ENCODE data around the gene ATG4C.
A peak's percentile ranks its signal among the peaks of the same experiment; 100 is the strongest.

ATG4C gene

DNA sequence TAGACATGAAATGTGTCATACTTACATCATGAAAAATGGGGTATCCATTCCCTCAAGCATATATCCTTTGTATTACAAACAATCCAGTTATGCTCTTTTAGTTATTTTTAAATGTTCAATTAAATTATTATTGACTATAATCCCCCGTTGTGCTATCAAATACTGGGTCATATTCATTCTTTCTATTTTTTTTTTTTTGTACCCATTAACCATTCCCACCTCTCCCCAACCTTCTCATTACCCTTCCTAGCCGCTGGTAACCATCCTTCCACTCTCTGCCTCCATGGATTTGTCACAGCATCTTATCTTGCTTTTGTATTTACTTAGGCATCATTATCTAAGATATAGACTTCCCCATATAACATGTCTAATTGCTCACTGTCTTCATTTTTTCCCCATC lies 15.8 kb downstream of the ATG4C start:
- Histone ChIP-seq H3K79me2 (ENCODE audit: insufficient read depth, low read length) (peaks cover 3% of the 10 kb centered on the region; the same call in 1 of the 2 replicates), H3K27me3 (ENCODE audit: insufficient read depth, low read length, poor library complexity, severe bottlenecking) (no peaks in the 10 kb centered on the region), H3K4me1 (ENCODE audit: insufficient read depth, low read length, poor library complexity, severe bottlenecking) (peaks cover 20% of the 10 kb centered on the region), H3K9me2 (replicated peaks; ENCODE audit: low read depth, low read length) (no peaks in the 10 kb centered on the region), H3K9ac (ENCODE audit: low read depth, low read length, poor library complexity, severe bottlenecking) (no peak overlapping the region), H3K9me3 (ENCODE audit: insufficient read depth, low read depth, low read length) (no peaks in the 10 kb centered on the region), H3F3A (ENCODE audit: low read depth) (no peaks in the 10 kb centered on the region), H3K36me3 (ENCODE audit: insufficient read depth, low read length) (no peaks in the 10 kb centered on the region), H2AFZ (ENCODE audit: low read length) (no peak overlapping the region), H4K20me1 (ENCODE audit: insufficient read depth, low read length, poor library complexity, severe bottlenecking) (peaks cover 4% of the 10 kb centered on the region), H3K4me3 (ENCODE audit: low read length, poor library complexity, severe bottlenecking) (no peak overlapping the region), H3K4me2 (ENCODE audit: low read depth, low read length, poor library complexity, severe bottlenecking) (no peak overlapping the region)
- TF ChIP-seq, protein P1, sequence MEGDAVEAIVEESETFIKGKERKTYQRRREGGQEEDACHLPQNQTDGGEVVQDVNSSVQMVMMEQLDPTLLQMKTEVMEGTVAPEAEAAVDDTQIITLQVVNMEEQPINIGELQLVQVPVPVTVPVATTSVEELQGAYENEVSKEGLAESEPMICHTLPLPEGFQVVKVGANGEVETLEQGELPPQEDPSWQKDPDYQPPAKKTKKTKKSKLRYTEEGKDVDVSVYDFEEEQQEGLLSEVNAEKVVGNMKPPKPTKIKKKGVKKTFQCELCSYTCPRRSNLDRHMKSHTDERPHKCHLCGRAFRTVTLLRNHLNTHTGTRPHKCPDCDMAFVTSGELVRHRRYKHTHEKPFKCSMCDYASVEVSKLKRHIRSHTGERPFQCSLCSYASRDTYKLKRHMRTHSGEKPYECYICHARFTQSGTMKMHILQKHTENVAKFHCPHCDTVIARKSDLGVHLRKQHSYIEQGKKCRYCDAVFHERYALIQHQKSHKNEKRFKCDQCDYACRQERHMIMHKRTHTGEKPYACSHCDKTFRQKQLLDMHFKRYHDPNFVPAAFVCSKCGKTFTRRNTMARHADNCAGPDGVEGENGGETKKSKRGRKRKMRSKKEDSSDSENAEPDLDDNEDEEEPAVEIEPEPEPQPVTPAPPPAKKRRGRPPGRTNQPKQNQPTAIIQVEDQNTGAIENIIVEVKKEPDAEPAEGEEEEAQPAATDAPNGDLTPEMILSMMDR (conservative IDR thresholded peaks at IDR 0.05; ENCODE audit: low read length), result no peak

DNA sequence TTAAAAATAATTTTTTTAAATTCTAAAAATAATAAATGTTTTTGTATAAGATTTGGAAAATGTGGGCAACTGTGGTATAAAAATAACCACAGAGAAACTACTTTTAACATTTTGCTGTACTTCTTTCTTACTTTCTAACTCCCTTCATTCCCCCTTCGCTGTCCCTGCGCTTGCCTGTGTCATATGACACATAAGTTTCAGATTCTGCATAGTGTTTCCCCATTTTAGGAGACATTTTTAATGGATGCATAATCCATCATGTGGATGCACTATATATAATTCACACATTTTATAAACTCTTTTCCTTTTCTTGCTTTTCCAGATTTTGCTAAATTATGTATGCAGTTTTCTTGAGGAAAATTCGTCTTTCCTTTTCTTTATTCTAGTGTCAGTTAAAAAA lies 16.3 kb downstream of the ATG4C start:
- Histone ChIP-seq H4K20me1 (ENCODE audit: insufficient read depth, low read length, poor library complexity, severe bottlenecking) (peaks cover 4% of the 10 kb centered on the region), H3K4me2 (ENCODE audit: low read depth, low read length, poor library complexity, severe bottlenecking) (peak overlapping the region; percentile 45), H3K36me3 (ENCODE audit: insufficient read depth, low read length) (no peaks in the 10 kb centered on the region), H3K9me2 (replicated peaks; ENCODE audit: low read depth, low read length) (no peaks in the 10 kb centered on the region), H3F3A (ENCODE audit: low read depth) (no peaks in the 10 kb centered on the region), H3K9ac (ENCODE audit: low read depth, low read length, poor library complexity, severe bottlenecking) (no peak overlapping the region), H3K79me2 (ENCODE audit: insufficient read depth, low read length) (0 out of 2 replicates have a peak, but pooled peaks cover 3% of the 10 kb centered on the region), H3K9me3 (ENCODE audit: insufficient read depth, low read depth, low read length) (no peaks in the 10 kb centered on the region), H3K4me3 (ENCODE audit: low read length, poor library complexity, severe bottlenecking) (peak overlapping the region; percentile 31), H3K4me1 (ENCODE audit: insufficient read depth, low read length, poor library complexity, severe bottlenecking) (peaks cover 18% of the 10 kb centered on the region), H3K27me3 (ENCODE audit: insufficient read depth, low read length, poor library complexity, severe bottlenecking) (no peaks in the 10 kb centered on the region), H2AFZ (ENCODE audit: low read length) (no peak overlapping the region)
- TF ChIP-seq, protein P1 (conservative IDR thresholded peaks at IDR 0.05; ENCODE audit: low read length), result no peak
- no peak for TF ChIP-seq EZH2phosphoT487 (IDR thresholded peaks at IDR 0.05; ENCODE audit: borderline replicate concordance)

DNA sequence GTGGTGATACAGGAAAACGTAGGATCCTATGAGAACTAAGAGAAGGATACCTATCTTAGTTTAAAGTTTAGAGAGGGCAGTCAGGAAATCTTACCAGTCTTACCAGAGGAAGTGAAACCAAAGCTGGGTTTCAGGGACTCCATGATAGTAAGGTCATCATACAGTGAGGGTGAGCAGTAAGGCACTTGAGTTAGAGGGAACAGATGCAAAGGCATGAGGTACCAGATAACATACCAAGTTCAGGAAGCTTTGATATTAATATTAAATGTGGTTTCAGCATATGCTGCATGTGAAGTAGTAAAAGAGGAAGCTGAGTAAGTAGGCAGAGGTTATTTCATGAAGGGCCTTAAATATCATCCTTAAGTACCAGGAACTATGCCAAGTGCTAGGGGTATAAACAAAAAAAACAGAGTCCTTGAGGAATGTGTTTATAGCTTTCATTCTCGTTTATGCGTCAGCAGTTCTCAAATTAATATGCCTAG lies 16.9 kb downstream of the ATG4C start:
- H3F3A ChIP-seq (ENCODE audit: low read depth), result no peaks in the 10 kb centered on the region
- H3K36me3 ChIP-seq (ENCODE audit: insufficient read depth, low read length), result no peaks in the 10 kb centered on the region
- no peak overlapping the region for H3K9ac ChIP-seq (ENCODE audit: low read depth, low read length, poor library complexity, severe bottlenecking)
- peaks cover 17% of the 10 kb centered on the region for H3K4me1 ChIP-seq (ENCODE audit: insufficient read depth, low read length, poor library complexity, severe bottlenecking)
- H4K20me1 ChIP-seq (ENCODE audit: insufficient read depth, low read length, poor library complexity, severe bottlenecking), result peaks cover 4% of the 10 kb centered on the region
- 0 out of 2 replicates have a peak, but pooled peaks cover 3% of the 10 kb centered on the region for H3K79me2 ChIP-seq (ENCODE audit: insufficient read depth, low read length)
- H3K27me3 ChIP-seq (ENCODE audit: insufficient read depth, low read length, poor library complexity, severe bottlenecking), result no peaks in the 10 kb centered on the region
- H3K4me2 ChIP-seq (ENCODE audit: low read depth, low read length, poor library complexity, severe bottlenecking), result peak overlapping the region; percentile 45
- no peak overlapping the region for H2AFZ ChIP-seq (ENCODE audit: low read length)
- H3K9me2 ChIP-seq (replicated peaks; ENCODE audit: low read depth, low read length), result no peaks in the 10 kb centered on the region
- peak overlapping the region; percentile 31 for H3K4me3 ChIP-seq (ENCODE audit: low read length, poor library complexity, severe bottlenecking)
- TF ChIP-seq, protein P1 (conservative IDR thresholded peaks at IDR 0.05; ENCODE audit: low read length), result no peak
- no peak for TF ChIP-seq EZH2phosphoT487 (IDR thresholded peaks at IDR 0.05; ENCODE audit: borderline replicate concordance)
- H3K9me3 ChIP-seq (ENCODE audit: insufficient read depth, low read depth, low read length), result no peaks in the 10 kb centered on the region

All from Loucy (cell line).